GM12891 (cell line): ENCODE measurements around the gene AHRR.

Experiments used
- PAX5 ChIP-seq: IDR thresholded peaks from 2 replicates; pipeline ENCODE4 v1.6.1; 2011; ENCODE audit warnings: low read length, moderate library complexity, mild to moderate bottlenecking; ENCODE audit not compliant: insufficient read depth, severe bottlenecking
- POLR2A ChIP-seq: IDR thresholded peaks from 2 replicates; pipeline ENCODE4 v1.6.1; 2011; ENCODE audit warnings: low read depth, low read length, control low read depth
- POLR2AphosphoS5 ChIP-seq: IDR thresholded peaks from 2 replicates; pipeline ENCODE4 v1.6.1; 2011; ENCODE audit warnings: low read depth, low read length, control low read depth
- POU2F2 ChIP-seq: IDR thresholded peaks from 2 replicates; pipeline ENCODE4 v1.6.1; 2011; ENCODE audit warnings: low read depth, mild to moderate bottlenecking, control low read depth, low read length, moderate library complexity
- SPI1 ChIP-seq: IDR thresholded peaks from 2 replicates; pipeline ENCODE4 v1.6.1; 2011; ENCODE audit warnings: low read depth, low read length, control low read depth
- TAF1 ChIP-seq: IDR thresholded peaks from 2 replicates; pipeline ENCODE4 v1.6.1; 2011; ENCODE audit warnings: low read depth, low read length, control low read depth

DNA sequence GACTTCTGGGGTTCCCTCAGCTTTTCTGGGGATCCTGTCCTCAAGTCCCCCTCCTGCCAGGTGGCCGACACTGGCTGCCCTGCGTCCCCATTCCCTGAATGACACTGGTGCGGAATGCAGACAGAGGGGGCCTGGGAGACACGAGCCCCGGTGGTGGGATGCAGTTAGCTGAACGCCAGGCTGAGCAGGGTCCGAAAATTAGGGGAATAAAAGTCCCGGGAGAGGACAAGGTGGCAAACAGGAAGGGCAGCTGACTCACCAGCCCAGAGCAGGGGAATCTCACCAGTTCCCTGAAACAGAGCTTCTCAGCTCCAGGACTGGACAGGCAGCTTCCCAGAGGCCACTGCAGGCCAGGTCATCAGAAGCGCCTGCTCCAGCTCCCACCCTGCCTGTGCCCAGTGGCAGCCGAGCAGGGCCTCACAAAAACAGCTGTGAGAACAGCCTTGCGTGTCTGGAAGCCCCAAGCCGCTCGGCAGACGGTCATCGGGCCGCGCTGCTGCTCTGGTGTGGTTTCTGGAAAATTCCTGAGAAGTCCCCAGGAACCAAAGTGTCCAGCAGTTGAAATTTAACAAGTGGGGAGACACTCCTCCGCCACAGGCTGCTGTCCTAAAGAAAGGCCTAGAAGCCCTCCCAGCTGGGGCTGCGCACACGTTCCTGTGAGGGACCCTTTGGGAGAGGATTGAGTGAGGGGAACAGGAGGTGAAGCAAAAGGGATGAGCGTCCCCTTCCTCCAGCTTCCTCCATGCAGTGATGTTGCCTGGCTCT is 73.8 kb downstream of the AHRR start:
- TF ChIP-seq TAF1 (no peak), POLR2A (0 out of 2 replicates have a peak, but pooled peaks have one; percentile 19), POLR2AphosphoS5 (0 out of 2 replicates have a peak, but pooled peaks have one; percentile 37), SPI1 (no peak), POU2F2 (no peak), PAX5 (no peak)
